SK-N-SH treated with all-trans-retinoic acid at 6 μM for 48 hours (cell line): ENCODE data around the gene RPL19.

ENCODE experiments used
- PATZ1 ChIP-seq: fragments of 250-450 bp; sonication (Bioruptor Pico); IDR thresholded peaks from 2 replicates; pipeline ENCODE4 v1.8.0; 2020; ENCODE audit warnings: mild to moderate bottlenecking, moderate library complexity, borderline replicate concordance
- PPARA ChIP-seq: fragments of 250-450 bp; sonication (Bioruptor Pico); IDR thresholded peaks from 2 replicates; pipeline ENCODE4 v1.5.0; 2020; ENCODE audit warnings: mild to moderate bottlenecking, borderline replicate concordance
- RARB ChIP-seq: fragments of 250-450 bp; sonication (Bioruptor Pico); IDR thresholded peaks from 2 replicates; pipeline ENCODE4 v1.8.0; 2021; ENCODE audit warnings: mild to moderate bottlenecking, moderate library complexity
- TSHZ2 ChIP-seq: fragments of 250-450 bp; sonication (Bioruptor Pico); IDR thresholded peaks from 2 replicates; pipeline ENCODE4 v1.5.0; 2020; ENCODE audit warnings: mild to moderate bottlenecking, moderate library complexity
- ZFP3 ChIP-seq: fragments of 250-450 bp; sonication (Bioruptor Pico); IDR thresholded peaks from 2 replicates; pipeline ENCODE4 v1.5.0; 2020; ENCODE audit warnings: mild to moderate bottlenecking, moderate library complexity
- ZNF565 ChIP-seq: fragments of 450-650 bp; formaldehyde crosslinking; conservative IDR thresholded peaks from 2 replicates; pipeline ENCODE4 v1.5.0; 2020; ENCODE audit warnings: low read depth, mild to moderate bottlenecking, moderate library complexity
- ZNF8 ChIP-seq: fragments of 450-650 bp; formaldehyde crosslinking; IDR thresholded peaks from 2 replicates; pipeline ENCODE4 v1.5.0; 2020; ENCODE audit warnings: mild to moderate bottlenecking, moderate library complexity

- TF ChIP-seq RARB (CRISPR knock-in tag) = no peak
- no peak for TF ChIP-seq ZFP3 (CRISPR knock-in tag)
- TF ChIP-seq ZNF565 (CRISPR knock-in tag) = no peak
- no peak for TF ChIP-seq ZNF8 (CRISPR knock-in tag)
- TF ChIP-seq PPARA (CRISPR knock-in tag) = no peak
- TF ChIP-seq TSHZ2 (CRISPR knock-in tag) = no peak
- no peak for TF ChIP-seq PATZ1 (CRISPR knock-in tag)
These were observed 27.4 kb downstream of the RPL19 start for GRCh38 chr17:39227364-39227919.
